Upper lobe of left lung (tissue), 4 donors: ENCODE data around the gene ALLC.

Source experiments
- EP300 ChIP-seq, 4 donors: sonication (generic); formaldehyde crosslinking; IDR thresholded peaks; one replicate each; pipeline ENCODE4 v1.5.1; 2017; ENCODE audit warnings: antibody characterized with exemption in 4 of 4, control low read depth in 2 of 4
- POLR2A ChIP-seq, 4 donors: fragments of 450-650 bp; IDR thresholded peaks; one replicate each; pipeline ENCODE4 v1.5.1; 2016 to 2017; ENCODE audit warnings: antibody characterized with exemption in 4 of 4, mild to moderate bottlenecking in 2 of 4
- POLR2AphosphoS5 ChIP-seq, 2 donors: sonication (generic); formaldehyde crosslinking; IDR thresholded peaks; one replicate each; pipeline ENCODE4 v1.5.1; 2017; ENCODE audit warnings: antibody characterized with exemption in 2 of 2
- TF ChIP-seq, protein P1 (sequence below), 6 experiments: fragments of 450-650 bp in 4 of 6; fragments of 200-600 bp in 2 of 6; sonication (generic) in 2 of 6; IDR thresholded peaks; one replicate each; pipeline ENCODE4 v1.5.1; 2016 to 2019; ENCODE audit warnings: antibody characterized with exemption in 6 of 6

DNA sequence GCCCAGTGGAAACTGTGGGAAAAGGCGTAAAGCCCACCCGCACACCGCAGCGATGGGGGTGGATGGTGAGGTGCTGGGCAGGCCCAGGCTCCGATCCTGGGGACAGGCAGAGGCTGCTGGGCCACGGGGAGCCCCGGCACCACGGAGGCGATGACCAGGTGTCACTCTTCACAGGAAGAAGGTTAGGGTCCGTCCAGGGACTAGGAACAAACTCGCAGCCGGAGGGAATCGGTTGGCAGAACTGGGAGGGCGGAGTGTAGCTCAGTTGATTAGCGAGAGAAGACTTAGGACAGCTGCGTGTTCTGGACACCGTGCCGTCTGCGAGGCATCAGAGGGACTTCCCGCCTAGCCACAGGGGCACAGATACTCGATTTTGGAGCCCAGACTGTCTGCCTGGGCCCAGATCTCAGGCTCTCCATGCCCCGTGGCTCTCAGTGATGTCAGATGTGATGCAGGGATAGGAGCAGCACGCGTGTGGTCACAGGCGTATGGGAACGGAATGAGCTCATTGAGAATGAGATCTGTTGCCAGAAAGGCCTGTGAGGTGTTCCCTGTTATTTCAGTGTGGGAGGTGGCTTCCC lies 16.1 kb upstream of the ALLC start:
- TF ChIP-seq, protein P1, sequence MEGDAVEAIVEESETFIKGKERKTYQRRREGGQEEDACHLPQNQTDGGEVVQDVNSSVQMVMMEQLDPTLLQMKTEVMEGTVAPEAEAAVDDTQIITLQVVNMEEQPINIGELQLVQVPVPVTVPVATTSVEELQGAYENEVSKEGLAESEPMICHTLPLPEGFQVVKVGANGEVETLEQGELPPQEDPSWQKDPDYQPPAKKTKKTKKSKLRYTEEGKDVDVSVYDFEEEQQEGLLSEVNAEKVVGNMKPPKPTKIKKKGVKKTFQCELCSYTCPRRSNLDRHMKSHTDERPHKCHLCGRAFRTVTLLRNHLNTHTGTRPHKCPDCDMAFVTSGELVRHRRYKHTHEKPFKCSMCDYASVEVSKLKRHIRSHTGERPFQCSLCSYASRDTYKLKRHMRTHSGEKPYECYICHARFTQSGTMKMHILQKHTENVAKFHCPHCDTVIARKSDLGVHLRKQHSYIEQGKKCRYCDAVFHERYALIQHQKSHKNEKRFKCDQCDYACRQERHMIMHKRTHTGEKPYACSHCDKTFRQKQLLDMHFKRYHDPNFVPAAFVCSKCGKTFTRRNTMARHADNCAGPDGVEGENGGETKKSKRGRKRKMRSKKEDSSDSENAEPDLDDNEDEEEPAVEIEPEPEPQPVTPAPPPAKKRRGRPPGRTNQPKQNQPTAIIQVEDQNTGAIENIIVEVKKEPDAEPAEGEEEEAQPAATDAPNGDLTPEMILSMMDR (IDR thresholded peaks at IDR 0.05): no peak
- TF ChIP-seq POLR2A (IDR thresholded peaks at IDR 0.05) (no peak), EP300 (IDR thresholded peaks at IDR 0.05) (no peak), POLR2AphosphoS5 (IDR thresholded peaks at IDR 0.05) (no peak)
